KMS-11 (cell line): ENCODE measurements around the gene ARHGEF6.
"Not testable (repeated sequence)": the region's sequence is repeated elsewhere in the genome, so short reads cannot be mapped to it uniquely, and the experiment has no call there.

Experiments used
- H2AFZ ChIP-seq: fragments of 200-600 bp; sonication (generic); 2 replicates; pipeline ENCODE4 v1.6.1; 2016; ENCODE audit warnings: antibody characterized with exemption, mixed run types, low read depth
- H3K27ac ChIP-seq: fragments of 200-600 bp; sonication (generic); 2 replicates; pipeline ENCODE4 v1.6.1; 2016; ENCODE audit warnings: mild to moderate bottlenecking, mixed run types
- H3K27me3 ChIP-seq: fragments of 200-600 bp; sonication (generic); 2 replicates; pipeline ENCODE4 v1.6.1; 2017; ENCODE audit warnings: mild to moderate bottlenecking, low read depth, mixed run types, moderate library complexity; ENCODE audit not compliant: insufficient read depth
- H3K36me3 ChIP-seq: fragments of 200-600 bp; sonication (generic); 2 replicates; pipeline ENCODE4 v1.6.1; 2017; ENCODE audit warnings: mild to moderate bottlenecking, mixed run types; ENCODE audit not compliant: insufficient read depth
- H3K4me1 ChIP-seq: fragments of 200-600 bp; sonication (generic); 2 replicates; pipeline ENCODE4 v1.6.1; 2016; ENCODE audit warnings: mild to moderate bottlenecking, low read depth, mixed run types; ENCODE audit not compliant: poor library complexity, severe bottlenecking
- H3K4me2 ChIP-seq: fragments of 200-600 bp; sonication (generic); 2 replicates; pipeline ENCODE4 v1.7.0; 2016; ENCODE audit warnings: mild to moderate bottlenecking, mixed run types
- H3K4me3 ChIP-seq: fragments of 200-600 bp; sonication (generic); IDR thresholded peaks from 2 replicates; pipeline ENCODE4 v1.6.1; 2017; ENCODE audit warnings: low read depth, low read length, mixed read lengths; ENCODE audit not compliant: insufficient read depth
- H3K79me2 ChIP-seq: fragments of 200-600 bp; sonication (generic); 2 replicates; pipeline ENCODE4 v1.6.1; 2016; ENCODE audit warnings: low read depth, mixed run types; ENCODE audit not compliant: insufficient read depth
- H3K9ac ChIP-seq: fragments of 200-600 bp; sonication (generic); 2 replicates; pipeline ENCODE4 v1.6.1; 2016; ENCODE audit warnings: mild to moderate bottlenecking, mixed run types
- H4K20me1 ChIP-seq: fragments of 200-600 bp; sonication (generic); 2 replicates; pipeline ENCODE4 v1.6.1; 2016; ENCODE audit warnings: mild to moderate bottlenecking, mixed run types; ENCODE audit not compliant: insufficient read depth
- CTCF ChIP-seq: fragments of 200-600 bp; sonication (generic); conservative IDR thresholded peaks from 2 replicates; pipeline ENCODE4 v1.6.1; 2017; ENCODE audit warnings: low read depth, mild to moderate bottlenecking, antibody characterized with exemption, low read length, moderate library complexity, mixed read lengths

Gene ARHGEF6

GRCh38 chrX:136806891-136807410 lies 26.2 kb upstream of the ARHGEF6 start:
- H3K4me3 ChIP-seq = no peak overlapping the region
- no peaks in the 10 kb centered on the region for H3K79me2 ChIP-seq
- H3K27ac ChIP-seq = no peak overlapping the region
- no peak overlapping the region for H3K9ac ChIP-seq
- no peak overlapping the region for H3K4me2 ChIP-seq
- H3K4me1 ChIP-seq = no peaks in the 10 kb centered on the region
- H2AFZ ChIP-seq = no peak overlapping the region
- no peaks in the 10 kb centered on the region for H4K20me1 ChIP-seq
- no peak for TF ChIP-seq CTCF
- H3K27me3 ChIP-seq = no peaks in the 10 kb centered on the region
- H3K36me3 ChIP-seq = no peaks in the 10 kb centered on the region

- no peak overlapping the region for H3K9ac ChIP-seq
- H3K27ac ChIP-seq = no peak overlapping the region
- H3K27me3 ChIP-seq = no peaks in the 10 kb centered on the region
- no peak for TF ChIP-seq CTCF
- no peak overlapping the region for H2AFZ ChIP-seq
- no peaks in the 10 kb centered on the region for H4K20me1 ChIP-seq
- H3K36me3 ChIP-seq = no peaks in the 10 kb centered on the region
- H3K4me2 ChIP-seq = no peak overlapping the region
- no peaks in the 10 kb centered on the region for H3K4me1 ChIP-seq
- no peak overlapping the region for H3K4me3 ChIP-seq
- H3K79me2 ChIP-seq = no peaks in the 10 kb centered on the region
Measured at GRCh38 chrX:136802515-136802914, 21.8 kb upstream of the ARHGEF6 start.

- no peak for TF ChIP-seq CTCF
- no peaks in the 10 kb centered on the region for H3K36me3 ChIP-seq
- no peak overlapping the region for H3K9ac ChIP-seq
- H3K4me3 ChIP-seq = no peak overlapping the region
- H4K20me1 ChIP-seq = no peaks in the 10 kb centered on the region
- H3K4me2 ChIP-seq = no peak overlapping the region
- no peak overlapping the region for H2AFZ ChIP-seq
- H3K27me3 ChIP-seq = no peaks in the 10 kb centered on the region
- no peak overlapping the region for H3K27ac ChIP-seq
- H3K79me2 ChIP-seq = no peaks in the 10 kb centered on the region
- H3K4me1 ChIP-seq = no peaks in the 10 kb centered on the region
Measured at GRCh38 chrX:136797787-136798186, 17.1 kb upstream of the ARHGEF6 start.

- H3K4me1 ChIP-seq, H2AFZ ChIP-seq, H4K20me1 ChIP-seq, H3K27ac ChIP-seq, H3K4me2 ChIP-seq, H3K36me3 ChIP-seq, H3K79me2 ChIP-seq, H3K9ac ChIP-seq, H3K4me3 ChIP-seq, H3K27me3 ChIP-seq: not testable (repeated sequence)
Measured at GRCh38 chrX:136795132-136795531, 14.4 kb upstream of the ARHGEF6 start.

- H3K4me2 ChIP-seq, H3K4me3 ChIP-seq, H3K27ac ChIP-seq, H3K4me1 ChIP-seq, H3K79me2 ChIP-seq, H3K36me3 ChIP-seq, H3K27me3 ChIP-seq, H4K20me1 ChIP-seq, H2AFZ ChIP-seq, H3K9ac ChIP-seq: not testable (repeated sequence)
Measured at GRCh38 chrX:136794660-136795059, 13.9 kb upstream of the ARHGEF6 start.
